GM23248 (cell line): ENCODE data around the gene RSPH1.

Experiments used
- EZH2 ChIP-seq: fragments of 200-600 bp; sonication (generic); IDR thresholded peaks from 2 replicates; pipeline ENCODE4 v1.6.1; 2018; ENCODE audit warnings: antibody characterized with exemption, mild to moderate bottlenecking; ENCODE audit not compliant: insufficient read depth, poor library complexity, severe bottlenecking
- EZH2phosphoT487 ChIP-seq: fragments of 200-600 bp; sonication (generic); IDR thresholded peaks from 2 replicates; pipeline ENCODE4 v1.6.1; 2018; ENCODE audit warnings: antibody characterized with exemption, moderate library complexity, mild to moderate bottlenecking, low read depth; ENCODE audit not compliant: insufficient read depth

DNA sequence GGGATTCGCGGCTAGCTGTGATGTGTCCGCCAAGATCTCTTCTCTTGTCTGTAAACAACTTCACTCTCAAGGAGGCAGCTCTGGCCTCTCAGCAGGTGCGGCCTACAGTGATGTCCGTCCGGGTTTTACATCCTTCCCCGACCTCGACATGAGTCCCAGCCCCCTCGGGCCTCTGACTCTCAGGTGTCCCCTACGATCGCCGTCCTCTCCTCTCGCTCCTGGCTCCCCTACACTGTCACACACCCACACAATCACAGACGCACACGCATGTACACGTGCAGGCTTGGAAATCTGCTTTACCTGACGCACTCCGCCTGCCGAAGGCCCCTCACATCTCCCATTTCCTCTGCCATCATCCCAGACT, 797 bp upstream of the RSPH1 start:
- TF ChIP-seq EZH2: no peak
- no peak for TF ChIP-seq EZH2phosphoT487
